Measurements from ENCODE around the gene GRK4.

DNA sequence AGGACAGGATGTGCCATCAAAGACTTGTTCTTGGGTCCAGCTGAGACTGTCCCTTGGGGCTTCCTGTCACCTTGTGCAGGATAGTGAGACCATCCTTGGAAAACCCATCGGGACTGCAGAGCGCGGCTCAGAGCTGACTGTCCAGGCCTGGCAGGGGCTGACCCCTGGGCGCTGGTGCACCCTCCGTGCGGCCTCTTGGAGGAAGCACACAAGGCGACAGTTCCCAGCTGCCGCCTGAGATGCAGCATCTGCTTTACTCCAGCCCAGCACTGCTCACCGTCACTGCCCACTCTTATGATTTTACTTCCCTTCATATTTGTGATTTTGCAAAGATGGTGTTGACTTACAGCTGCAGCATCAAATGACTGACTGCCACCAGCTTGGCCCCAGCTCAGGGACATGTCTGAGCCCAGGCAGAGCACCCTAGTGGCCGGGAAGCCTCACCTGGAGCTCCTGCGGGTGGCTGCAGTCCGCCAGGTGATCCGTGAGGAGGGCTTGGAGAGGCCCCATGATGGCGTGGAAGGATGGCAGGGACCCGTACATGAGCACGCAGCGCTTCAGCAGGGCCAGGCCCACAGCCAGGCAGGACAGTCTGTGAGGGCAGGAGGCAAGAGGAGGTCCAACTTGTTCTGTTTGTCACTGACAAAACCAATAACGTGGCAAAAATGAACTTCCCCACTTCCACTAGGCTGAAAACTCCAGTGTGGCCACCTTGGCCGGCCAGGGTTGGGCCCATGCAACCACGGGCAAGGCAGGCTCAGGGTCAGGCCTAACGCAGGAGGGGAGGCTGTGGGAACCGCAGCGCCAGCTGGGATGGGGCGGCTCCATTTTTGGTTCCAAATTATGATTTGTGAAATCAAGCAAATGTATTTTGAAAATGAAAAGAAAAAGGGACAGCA, 22.0 kb upstream of the GRK4 start:
- TF ChIP-seq CTCF (IDR thresholded peaks at IDR 0.05; ENCODE audit: insufficient read depth, low read depth, low read length) = no peak
- no peak for TF ChIP-seq EZH2 (IDR thresholded peaks at IDR 0.05; ENCODE audit: insufficient read depth, low read length)
